LNCAP (cell line): Measurements from ENCODE around the gene SHLD1.

Experiments
- TF ChIP-seq, protein P1 (sequence below): fragments of 450-650 bp; IDR thresholded peaks from 2 replicates; pipeline ENCODE4 v1.5.1; 2017; ENCODE audit warnings: mild to moderate bottlenecking

SHLD1 gene

DNA sequence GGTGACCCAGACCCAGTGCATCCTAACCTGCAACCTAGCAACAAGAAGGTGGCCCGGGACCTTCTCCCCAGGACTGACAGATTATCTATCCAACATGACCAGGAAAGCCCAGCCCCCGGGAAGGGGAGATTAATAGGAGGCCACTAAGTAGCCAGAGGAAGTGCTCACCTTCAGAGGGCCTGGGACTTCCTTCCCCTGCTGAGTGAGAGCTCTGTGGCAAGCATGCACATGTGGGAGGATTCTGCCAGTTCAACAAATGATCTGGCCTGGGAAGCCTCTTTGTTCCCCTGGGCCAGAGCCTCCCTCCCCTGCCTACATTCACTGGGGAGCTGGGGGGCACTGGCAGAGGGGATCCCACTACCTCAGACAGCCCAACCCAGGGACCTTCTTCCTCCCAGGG lies 39.6 kb downstream of the SHLD1 start:
- TF ChIP-seq, protein P1, sequence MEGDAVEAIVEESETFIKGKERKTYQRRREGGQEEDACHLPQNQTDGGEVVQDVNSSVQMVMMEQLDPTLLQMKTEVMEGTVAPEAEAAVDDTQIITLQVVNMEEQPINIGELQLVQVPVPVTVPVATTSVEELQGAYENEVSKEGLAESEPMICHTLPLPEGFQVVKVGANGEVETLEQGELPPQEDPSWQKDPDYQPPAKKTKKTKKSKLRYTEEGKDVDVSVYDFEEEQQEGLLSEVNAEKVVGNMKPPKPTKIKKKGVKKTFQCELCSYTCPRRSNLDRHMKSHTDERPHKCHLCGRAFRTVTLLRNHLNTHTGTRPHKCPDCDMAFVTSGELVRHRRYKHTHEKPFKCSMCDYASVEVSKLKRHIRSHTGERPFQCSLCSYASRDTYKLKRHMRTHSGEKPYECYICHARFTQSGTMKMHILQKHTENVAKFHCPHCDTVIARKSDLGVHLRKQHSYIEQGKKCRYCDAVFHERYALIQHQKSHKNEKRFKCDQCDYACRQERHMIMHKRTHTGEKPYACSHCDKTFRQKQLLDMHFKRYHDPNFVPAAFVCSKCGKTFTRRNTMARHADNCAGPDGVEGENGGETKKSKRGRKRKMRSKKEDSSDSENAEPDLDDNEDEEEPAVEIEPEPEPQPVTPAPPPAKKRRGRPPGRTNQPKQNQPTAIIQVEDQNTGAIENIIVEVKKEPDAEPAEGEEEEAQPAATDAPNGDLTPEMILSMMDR, result no peak

- TF ChIP-seq, protein P1, result no peak
These were observed 43.7 kb downstream of the SHLD1 start for GRCh38 chr20:5793916-5794315.

DNA sequence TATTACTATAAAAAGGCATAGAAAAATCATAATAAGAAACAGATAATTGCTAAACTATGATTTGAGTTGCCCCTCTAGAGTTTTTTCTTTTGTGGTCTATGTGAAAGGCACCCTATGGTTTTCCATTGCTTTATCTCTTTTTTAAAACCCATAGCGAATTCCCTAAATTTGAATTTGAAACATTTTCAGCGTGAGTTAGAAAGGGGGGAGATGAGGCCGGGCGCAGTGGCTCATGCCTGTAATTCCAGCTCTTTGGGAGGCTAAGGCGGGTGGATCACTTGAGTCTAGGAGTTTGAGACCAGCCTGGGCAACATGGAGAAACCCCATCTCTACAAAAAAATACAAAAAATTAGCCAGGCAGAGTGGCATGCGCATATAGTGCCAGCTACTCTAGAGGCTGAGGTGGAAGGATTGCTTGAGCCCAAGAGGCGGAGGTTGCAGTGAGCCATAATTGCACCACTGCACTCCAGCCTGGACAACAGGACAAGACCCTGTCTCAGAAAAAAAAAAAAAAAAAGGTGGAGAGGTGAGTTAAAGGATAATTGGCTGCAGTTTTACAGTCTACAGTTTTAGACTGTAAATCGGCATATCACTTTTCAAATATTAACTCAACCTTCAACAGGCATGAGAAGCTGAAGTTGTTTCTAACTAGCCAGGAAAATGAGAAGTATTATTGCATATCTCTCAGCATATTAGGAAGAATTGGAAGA lies 46.3 kb downstream of the SHLD1 start:
- TF ChIP-seq, protein P1, result no peak

GRCh38 chr20:5797165-5797564 lies 47.0 kb downstream of the SHLD1 start:
- TF ChIP-seq, protein P1, result no peak

DNA sequence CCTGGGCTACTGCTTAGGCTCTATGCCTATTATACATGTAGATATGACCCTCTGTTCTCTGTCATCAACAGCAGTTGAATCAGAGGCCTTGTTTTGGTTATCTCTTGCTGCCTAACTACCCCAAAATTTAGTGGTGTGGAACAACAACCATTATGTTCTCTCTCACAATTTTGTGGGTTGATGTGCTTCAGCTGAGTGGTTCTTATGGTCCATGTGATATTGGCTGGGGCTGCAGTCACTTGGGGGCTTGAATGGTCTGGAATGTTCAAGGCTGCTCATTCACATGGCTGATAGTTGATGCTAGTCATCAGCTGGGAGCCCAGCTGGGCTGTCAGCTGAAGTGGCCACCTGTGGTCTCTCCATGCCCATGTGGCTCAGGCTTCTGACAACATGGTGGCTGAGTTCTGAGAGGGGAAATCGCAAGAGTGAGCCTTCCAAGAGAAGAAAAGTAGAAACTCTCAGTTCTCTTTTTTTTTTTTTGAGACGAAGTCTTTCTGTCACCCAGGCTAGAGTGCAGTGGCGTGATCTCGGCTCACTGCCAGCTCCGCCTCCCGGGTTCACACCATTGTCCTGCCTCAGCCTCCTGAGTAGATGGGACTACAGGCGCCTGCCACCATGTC lies 47.8 kb downstream of the SHLD1 start:
- TF ChIP-seq, protein P1, result no peak

- TF ChIP-seq, protein P1, result no peak; the same call in 1 of the 2 replicates
These were observed 56.5 kb downstream of the SHLD1 start for GRCh38 chr20:5806457-5807263.

DNA sequence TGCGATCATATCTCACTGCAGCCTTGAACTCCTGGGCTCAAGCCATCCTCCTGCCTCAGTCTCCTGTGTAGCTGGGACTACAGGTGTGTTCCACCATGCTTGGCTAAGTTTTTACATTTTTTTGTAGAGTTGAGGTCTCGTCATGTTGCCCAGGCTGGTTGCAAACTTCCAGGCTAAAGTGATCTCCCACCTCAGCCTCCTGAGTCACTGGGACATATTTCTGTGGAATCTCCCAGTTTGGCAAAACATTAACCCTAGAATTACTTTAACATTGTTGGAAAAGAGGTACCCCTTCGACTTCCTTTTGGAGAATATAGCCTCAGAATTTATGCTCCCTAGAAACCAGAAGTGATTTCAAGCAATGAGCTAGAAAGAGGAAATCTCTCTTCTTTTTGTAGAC lies 57.2 kb downstream of the SHLD1 start:
- TF ChIP-seq, protein P1, result no peak
